CD4-positive, alpha-beta T cell treated with Interleukin-10 for 1 hour (primary cell): ENCODE results near the gene CDHR3.
A peak's percentile ranks its signal among the peaks of the same experiment; 100 is the strongest.
"Not testable (repeated sequence)": the region's sequence is repeated elsewhere in the genome, so short reads cannot be mapped to it uniquely, and the experiment has no call there.

ENCODE experiments used
- DNase-seq: peaks from one replicate; pipeline ENCODE4 v3.0.0-alpha.2; 2020

Gene CDHR3

GRCh38 chr7:106003525-106004064, 40.5 kb downstream of the CDHR3 start:
- DNase-seq = no peak

GRCh38 chr7:106006906-106007305, 43.8 kb downstream of the CDHR3 start:
- no peak for DNase-seq

- not testable (repeated sequence) for DNase-seq
Observed at GRCh38 chr7:106007796-106008195, 44.7 kb downstream of the CDHR3 start.

GRCh38 chr7:106009503-106010226, 46.6 kb downstream of the CDHR3 start:
- DNase-seq = peak; percentile 80

GRCh38 chr7:106010331-106010730, 47.3 kb downstream of the CDHR3 start:
- no peak for DNase-seq

GRCh38 chr7:106010866-106011265, 47.8 kb downstream of the CDHR3 start:
- DNase-seq = no peak

GRCh38 chr7:106012184-106012583, 49.1 kb downstream of the CDHR3 start:
- DNase-seq = no peak

GRCh38 chr7:106012935-106013439, 49.9 kb downstream of the CDHR3 start:
- no peak for DNase-seq

GRCh38 chr7:106015381-106016218, 52.5 kb downstream of the CDHR3 start:
- no peak for DNase-seq

- no peak for DNase-seq
Observed at GRCh38 chr7:106016331-106016730, 53.3 kb downstream of the CDHR3 start.

- no peak for DNase-seq
Observed at GRCh38 chr7:106017657-106018056, 54.6 kb downstream of the CDHR3 start.

- no peak for DNase-seq
Observed at GRCh38 chr7:106018566-106019469, 55.8 kb downstream of the CDHR3 start.

- DNase-seq = no peak
Observed at GRCh38 chr7:106019470-106019820, 56.4 kb downstream of the CDHR3 start.

GRCh38 chr7:106021151-106022067, 58.3 kb downstream of the CDHR3 start:
- DNase-seq = no peak

- peak; percentile 80 for DNase-seq
Observed at GRCh38 chr7:106022193-106022821, 59.2 kb downstream of the CDHR3 start.

- no peak for DNase-seq
Observed at GRCh38 chr7:106023369-106024322, 60.6 kb downstream of the CDHR3 start.

- no peak for DNase-seq
Observed at GRCh38 chr7:106026101-106026500, 63.0 kb downstream of the CDHR3 start.

GRCh38 chr7:106029451-106029850, 66.4 kb downstream of the CDHR3 start:
- DNase-seq = no peak

- DNase-seq = no peak
Observed at GRCh38 chr7:106029941-106030340, 66.9 kb downstream of the CDHR3 start.
